Mucosa of descending colon (tissue), 3 donors: Measurements from ENCODE around the gene CDHR4. TPM values are rescaled to one million over a fixed set of nuclear protein-coding genes. Genes with fewer than 3 reads are reported as not detected.
"Not testable (repeated sequence)": the region's sequence is repeated elsewhere in the genome, so short reads cannot be mapped to it uniquely, and the experiment has no call there.

Source experiments
- ATAC-seq: fragments of 200-7000 bp; cut with Tn5 transposase; one replicate; pipeline ENCODE4 v1.9.1; 2020; ENCODE audit warnings: mild to moderate bottlenecking, moderate library complexity
- DNase-seq, 3 donors: peaks; one replicate each; pipeline ENCODE4 v3.0.0-alpha.2; 2020
- H3K36me3 ChIP-seq: fragments of 200-600 bp; one replicate; pipeline ENCODE4 v1.8.0; 2021; ENCODE audit warnings: low read depth, mild to moderate bottlenecking
- H3K4me1 ChIP-seq: fragments of 200-600 bp; one replicate; pipeline ENCODE4 v1.8.0; 2021; ENCODE audit warnings: low read depth, mild to moderate bottlenecking
- H3K4me3 ChIP-seq: fragments of 200-600 bp; one replicate; pipeline ENCODE4 v1.8.0; 2021; ENCODE audit warnings: mild to moderate bottlenecking
- H3K9me3 ChIP-seq: fragments of 200-600 bp; one replicate; pipeline ENCODE4 v1.8.0; 2021; ENCODE audit warnings: mild to moderate bottlenecking
- intact Hi-C, 2 donors: fragments of 100-400 bp; cut with DNase I in 1 of 2; cut with micrococcal nuclease in 1 of 2; formaldehyde crosslinking; loops; one replicate each; pipeline versions ENCODE4 v1.11.0 to v1.11.1; 2022; cut with DNase I, micrococcal nuclease
- total RNA-seq, 3 donors: library from RNA; stranded (reverse); fragmentation: NEBNext Ultra II Directional in 2 of 3; extraction: Animal tissue kit (Norgen Biotek cat#: 25700) in 2 of 3; gene quantifications; one replicate each; pipeline versions ENCODE4 v1.2.1 to v1.2.4, GENCODE V29; 2021 to 2023
- TF ChIP-seq, protein P1 (sequence below): fragments of 200-600 bp; IDR thresholded peaks from one replicate; pipeline ENCODE4 v1.8.0; 2022; ENCODE audit warnings: antibody characterized with exemption, mild to moderate bottlenecking
- donor health status: DM: no; HTN: no; CAD: no; lungs with moderate emphysema.
- donor health status: DM: no; HTN: no; CAD: no.
- donor health status: DM: no; HTN: yes; CAD: no.

The CDHR4 gene
- total RNA-seq, 3 donors from 2014 or later: 0.38 TPM; not detected in 2

GRCh38 chr3:49780080-49780974 is 19.3 kb downstream of the CDHR4 start:
- Histone ChIP-seq H3K4me3 (no peak overlapping the region), H3K36me3 (peaks cover 5% of the 10 kb centered on the region), H3K9me3 (no peaks in the 10 kb centered on the region), H3K4me1 (peaks cover 31% of the 10 kb centered on the region)
- intact Hi-C loops: no loop called here
- TF ChIP-seq, protein P1, sequence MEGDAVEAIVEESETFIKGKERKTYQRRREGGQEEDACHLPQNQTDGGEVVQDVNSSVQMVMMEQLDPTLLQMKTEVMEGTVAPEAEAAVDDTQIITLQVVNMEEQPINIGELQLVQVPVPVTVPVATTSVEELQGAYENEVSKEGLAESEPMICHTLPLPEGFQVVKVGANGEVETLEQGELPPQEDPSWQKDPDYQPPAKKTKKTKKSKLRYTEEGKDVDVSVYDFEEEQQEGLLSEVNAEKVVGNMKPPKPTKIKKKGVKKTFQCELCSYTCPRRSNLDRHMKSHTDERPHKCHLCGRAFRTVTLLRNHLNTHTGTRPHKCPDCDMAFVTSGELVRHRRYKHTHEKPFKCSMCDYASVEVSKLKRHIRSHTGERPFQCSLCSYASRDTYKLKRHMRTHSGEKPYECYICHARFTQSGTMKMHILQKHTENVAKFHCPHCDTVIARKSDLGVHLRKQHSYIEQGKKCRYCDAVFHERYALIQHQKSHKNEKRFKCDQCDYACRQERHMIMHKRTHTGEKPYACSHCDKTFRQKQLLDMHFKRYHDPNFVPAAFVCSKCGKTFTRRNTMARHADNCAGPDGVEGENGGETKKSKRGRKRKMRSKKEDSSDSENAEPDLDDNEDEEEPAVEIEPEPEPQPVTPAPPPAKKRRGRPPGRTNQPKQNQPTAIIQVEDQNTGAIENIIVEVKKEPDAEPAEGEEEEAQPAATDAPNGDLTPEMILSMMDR: no peak
- ATAC-seq (peak; percentile 67), DNase-seq (no peak)

GRCh38 chr3:49779358-49780079 is 20.2 kb downstream of the CDHR4 start:
- ATAC-seq: no peak
- no peak for DNase-seq
- TF ChIP-seq, protein P1: no peak
- Histone ChIP-seq H3K4me3 (no peak overlapping the region), H3K36me3 (peaks cover 5% of the 10 kb centered on the region), H3K9me3 (no peaks in the 10 kb centered on the region), H3K4me1 (peaks cover 23% of the 10 kb centered on the region)
- intact Hi-C loops: no loop called here

DNA sequence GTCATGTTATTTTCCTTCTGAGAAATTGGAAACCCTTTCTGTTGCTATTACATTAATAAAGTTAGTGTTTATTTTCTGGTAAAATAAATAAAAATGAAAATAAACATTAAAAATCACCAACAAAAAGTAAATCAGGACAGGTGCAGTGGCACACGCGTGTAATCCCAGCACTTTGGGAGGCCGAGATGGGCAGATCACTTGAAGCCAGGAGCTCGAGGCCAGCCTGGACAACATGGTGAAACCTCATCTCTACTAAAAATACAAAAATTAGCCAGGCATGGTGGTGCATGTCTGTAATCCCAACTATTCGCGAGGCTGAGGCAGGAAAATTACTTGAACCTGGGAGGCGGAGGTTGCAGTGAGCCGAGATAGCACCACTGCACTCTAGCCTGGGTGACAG is 23.6 kb downstream of the CDHR4 start:
- H3K4me3 ChIP-seq, intact Hi-C loops, H3K4me1 ChIP-seq, DNase-seq, H3K36me3 ChIP-seq, ATAC-seq, H3K9me3 ChIP-seq: not testable (repeated sequence)

DNA sequence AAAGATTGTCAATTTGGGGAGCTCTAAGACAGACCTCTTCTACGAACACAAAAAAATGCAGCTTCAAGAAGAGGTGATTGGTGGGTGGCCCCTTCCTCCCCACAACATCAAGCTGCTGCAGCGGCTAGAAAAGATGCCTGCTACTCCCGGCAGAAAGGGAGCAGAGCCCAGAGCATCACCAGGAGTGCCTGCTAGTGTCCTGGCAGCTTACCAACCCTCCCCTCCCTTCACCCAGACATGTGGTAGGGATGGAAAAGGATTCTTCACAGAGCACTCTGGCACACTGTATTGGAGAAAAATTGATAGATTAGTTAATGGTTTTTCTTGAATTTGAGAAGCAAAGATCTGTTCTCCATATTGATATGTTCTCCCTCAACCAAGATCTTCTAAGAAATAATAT is 24.1 kb downstream of the CDHR4 start:
- ATAC-seq (no peak), DNase-seq (no peak)
- TF ChIP-seq, protein P1: no peak
- Histone ChIP-seq H3K36me3 (peaks cover 5% of the 10 kb centered on the region), H3K4me1 (peaks cover 3% of the 10 kb centered on the region), H3K4me3 (no peak overlapping the region), H3K9me3 (no peaks in the 10 kb centered on the region)
- intact Hi-C loops: no loop called here

DNA sequence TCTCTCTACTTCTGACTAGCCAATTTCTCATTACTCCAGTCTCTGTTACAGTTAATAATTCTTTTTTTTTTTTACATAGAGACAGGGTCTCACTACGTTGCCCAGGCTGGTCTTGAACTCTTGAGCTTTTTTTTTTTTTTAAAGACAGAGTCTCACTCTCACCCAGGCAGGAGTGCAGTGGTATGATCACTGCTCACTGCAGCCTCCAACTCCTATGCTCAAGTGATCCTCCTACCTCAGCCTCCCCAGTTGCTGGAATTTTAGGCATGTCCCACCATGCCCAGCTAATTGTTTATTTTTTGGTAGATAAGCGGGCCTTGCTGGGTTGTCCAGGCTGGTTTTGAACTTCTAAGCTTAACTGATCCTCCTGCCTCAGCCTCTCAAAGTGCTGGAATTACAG is 27.0 kb downstream of the CDHR4 start:
- no peak for ATAC-seq
- no peak for DNase-seq
- peaks cover 4% of the 10 kb centered on the region for H3K36me3 ChIP-seq
- H3K4me1 ChIP-seq: no peaks in the 10 kb centered on the region
- intact Hi-C loops: no loop called here
- TF ChIP-seq, protein P1: no peak
- H3K9me3 ChIP-seq: no peaks in the 10 kb centered on the region
- H3K4me3 ChIP-seq: no peak overlapping the region

GRCh38 chr3:49771340-49771938 is 28.2 kb downstream of the CDHR4 start:
- ATAC-seq: no peak
- no peak overlapping the region for H3K4me3 ChIP-seq
- no peaks in the 10 kb centered on the region for H3K4me1 ChIP-seq
- intact Hi-C loops: no loop called here
- H3K9me3 ChIP-seq: no peaks in the 10 kb centered on the region
- TF ChIP-seq, protein P1: no peak
- no peaks in the 10 kb centered on the region for H3K36me3 ChIP-seq
- no peak for DNase-seq
